ENCODE measurements around the gene PCSK7.

The PCSK7 gene

GRCh38 chr11:117230999-117231841 is 653 bp downstream of the PCSK7 start:
- no peak for DNase-seq (ENCODE audit: low read depth)

DNA sequence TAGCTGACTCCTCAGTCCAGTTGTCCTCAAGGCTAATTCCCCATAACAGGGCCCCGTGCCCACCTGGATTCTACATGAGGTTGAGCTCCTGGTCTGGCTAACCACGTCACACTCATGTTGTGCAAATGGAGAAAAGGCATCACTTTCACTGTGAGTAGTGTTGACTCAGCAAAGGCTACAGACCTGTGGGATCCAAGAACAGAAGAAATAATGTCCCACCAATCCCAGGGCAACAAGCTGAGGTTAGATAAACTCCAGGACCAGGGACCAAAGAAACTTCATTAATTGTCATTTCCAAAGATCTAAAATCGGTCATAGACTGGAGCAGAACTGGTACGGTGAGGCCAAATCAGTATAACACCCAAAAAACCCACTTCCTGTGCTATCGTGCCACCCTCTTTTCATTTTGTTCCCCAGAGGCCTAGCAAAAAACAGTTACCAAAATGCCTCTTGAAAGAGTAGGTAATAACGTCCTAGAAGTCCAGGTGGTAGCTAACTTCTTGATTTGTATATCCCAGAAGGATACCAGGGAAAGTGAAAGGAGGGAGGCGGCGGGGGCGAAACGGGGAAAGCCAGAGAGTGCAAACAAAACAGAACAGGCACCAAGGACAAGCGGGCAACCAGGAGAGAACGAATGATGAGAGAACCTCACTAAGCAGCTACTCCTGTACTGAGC is 1.4 kb downstream of the PCSK7 start:
- no peak for DNase-seq (ENCODE audit: low read depth)

- DNase-seq (ENCODE audit: low read depth), result no peak
Observed at GRCh38 chr11:117229931-117230285, 2.0 kb downstream of the PCSK7 start.

GRCh38 chr11:117229411-117229810 is 2.5 kb downstream of the PCSK7 start:
- DNase-seq (ENCODE audit: low read depth), result no peak

DNA sequence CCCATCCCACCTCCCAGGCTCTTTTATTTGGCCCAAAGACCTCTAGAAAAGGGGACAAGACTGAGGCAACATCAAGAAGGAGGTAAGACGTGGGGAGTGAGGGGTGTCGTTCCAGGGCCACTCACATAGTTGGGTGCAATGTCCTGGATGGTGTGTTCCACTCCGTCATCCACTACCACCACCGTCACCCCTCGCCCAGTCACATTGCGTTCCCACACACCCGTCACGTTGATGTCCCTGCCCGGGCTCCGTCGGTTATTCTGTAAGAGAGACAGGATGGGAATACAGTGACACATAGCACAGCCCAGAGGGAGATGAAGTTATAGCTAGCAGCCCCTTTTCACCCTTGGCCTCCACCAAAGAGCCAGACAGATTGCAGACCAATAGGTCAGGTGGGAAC is 3.8 kb downstream of the PCSK7 start:
- no peak for DNase-seq (ENCODE audit: low read depth)

- peak; percentile 68 for DNase-seq (ENCODE audit: low read depth)
Observed at GRCh38 chr11:117226388-117227385, 5.2 kb downstream of the PCSK7 start.

DNA sequence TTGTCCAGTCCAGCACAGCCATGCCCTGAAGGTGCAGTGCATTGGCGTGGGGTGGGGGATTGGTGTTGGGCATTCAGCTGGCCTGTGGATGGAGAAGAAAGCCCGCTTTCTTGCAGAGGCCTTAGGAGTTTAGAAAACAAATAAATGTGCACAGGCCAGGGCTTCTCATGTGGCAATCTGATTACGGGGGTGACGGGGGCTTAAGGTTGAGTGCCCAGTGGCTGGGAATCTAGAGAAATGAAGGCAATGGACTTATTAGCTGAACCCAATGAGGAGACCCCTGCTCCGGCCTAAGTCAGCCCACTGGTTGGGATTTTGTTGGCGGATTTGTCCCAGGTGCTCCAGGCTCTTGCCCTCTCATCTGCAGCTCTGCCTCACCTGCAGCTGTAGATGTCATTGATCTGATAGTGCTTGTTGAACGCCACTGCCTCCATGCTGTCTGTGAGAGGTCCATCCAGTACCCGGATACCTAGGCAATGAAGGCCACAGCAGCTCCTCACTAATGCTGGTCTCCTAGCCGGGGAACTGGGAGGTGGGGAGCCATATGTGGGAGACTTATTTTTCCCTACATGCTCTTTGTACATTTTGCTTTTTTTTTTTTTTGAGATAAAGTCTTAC is 6.2 kb downstream of the PCSK7 start:
- no peak for DNase-seq (ENCODE audit: low read depth)

GRCh38 chr11:117223741-117224689 is 7.9 kb downstream of the PCSK7 start:
- no peak for DNase-seq (ENCODE audit: low read depth)

GRCh38 chr11:117222991-117223740 is 8.7 kb downstream of the PCSK7 start:
- no peak for DNase-seq (ENCODE audit: low read depth)

DNA sequence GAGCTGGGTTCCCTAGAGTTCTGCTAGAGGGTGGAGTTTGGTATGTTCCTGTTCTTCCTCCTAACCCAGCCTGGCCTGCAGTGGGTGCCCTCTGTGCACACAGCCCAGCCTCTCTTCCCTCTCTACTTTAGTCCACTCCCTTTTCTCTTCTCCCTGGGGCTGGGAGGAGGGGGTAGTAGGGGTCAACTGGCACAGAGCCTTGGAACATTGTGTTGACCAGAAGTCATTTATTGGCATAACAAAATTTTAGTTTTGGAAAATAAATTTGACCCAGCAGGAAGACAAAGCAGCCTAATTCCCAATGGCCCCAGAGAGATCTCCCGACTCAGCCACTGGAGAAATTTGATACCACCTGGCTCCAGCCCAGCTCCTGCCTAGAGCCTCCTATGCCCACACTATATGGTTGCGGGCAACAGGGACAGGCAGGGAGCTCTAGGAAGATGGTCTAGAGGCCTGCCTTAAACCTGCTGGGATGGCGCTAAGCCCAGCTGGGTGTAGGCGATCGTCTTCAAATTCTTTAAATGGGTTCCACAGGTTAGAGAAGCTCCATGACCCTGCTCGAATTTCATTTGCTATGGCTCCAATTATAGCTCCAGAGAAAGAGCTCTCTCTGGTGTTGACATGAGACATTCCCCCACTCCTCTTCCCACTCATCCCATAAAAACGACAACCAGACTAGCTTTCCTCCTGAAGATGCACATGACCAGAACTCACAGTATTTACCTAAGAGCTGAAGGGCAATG is 9.9 kb downstream of the PCSK7 start:
- peak; percentile 87 for DNase-seq (ENCODE audit: low read depth)

- no peak for DNase-seq (ENCODE audit: low read depth)
Observed at GRCh38 chr11:117220999-117221774, 10.7 kb downstream of the PCSK7 start.

DNA sequence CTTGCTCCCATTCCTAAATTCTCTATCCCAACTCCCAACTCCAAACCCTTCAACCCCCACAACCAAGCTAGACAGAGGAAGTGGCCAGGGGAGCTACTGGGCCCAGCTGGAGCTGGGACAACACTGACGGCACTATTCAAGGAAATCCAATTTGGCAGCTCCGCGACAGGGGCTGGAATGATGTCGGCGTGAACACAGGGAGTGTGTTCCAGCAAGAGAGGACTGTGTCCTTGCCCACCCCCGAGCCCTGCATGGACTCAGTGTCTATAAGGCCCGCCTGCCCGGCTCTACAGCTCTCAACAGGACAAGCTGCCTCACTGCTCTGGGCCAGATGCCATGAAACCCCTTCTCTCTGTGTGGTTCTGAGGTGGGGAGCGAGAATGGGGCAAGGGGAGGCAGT is 11.3 kb downstream of the PCSK7 start:
- no peak for DNase-seq (ENCODE audit: low read depth)

DNA sequence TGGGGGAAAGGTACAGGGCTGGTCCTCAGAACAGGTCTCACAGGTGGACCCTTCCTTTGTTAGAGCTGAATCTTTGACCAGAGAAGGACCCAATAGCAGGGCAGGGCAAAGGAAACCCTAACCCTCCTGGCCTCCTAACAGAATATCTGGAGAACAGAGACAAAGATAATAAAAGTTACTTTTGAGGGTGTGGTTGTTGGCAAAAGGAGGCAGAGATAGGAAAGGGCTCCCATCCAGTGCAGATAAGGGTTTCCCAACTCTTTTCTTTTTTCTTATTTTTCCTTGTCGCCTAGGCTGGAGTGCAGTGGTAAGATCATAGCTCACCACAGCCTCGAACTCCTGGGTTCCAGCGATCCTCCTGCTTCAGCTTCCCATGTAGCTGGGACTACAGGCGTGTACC is 11.9 kb downstream of the PCSK7 start:
- DNase-seq (ENCODE audit: low read depth), result no peak

GRCh38 chr11:117219455-117219854 is 12.4 kb downstream of the PCSK7 start:
- DNase-seq (ENCODE audit: low read depth), result no peak

GRCh38 chr11:117219001-117219400 is 12.9 kb downstream of the PCSK7 start:
- DNase-seq (ENCODE audit: low read depth), result no peak

DNA sequence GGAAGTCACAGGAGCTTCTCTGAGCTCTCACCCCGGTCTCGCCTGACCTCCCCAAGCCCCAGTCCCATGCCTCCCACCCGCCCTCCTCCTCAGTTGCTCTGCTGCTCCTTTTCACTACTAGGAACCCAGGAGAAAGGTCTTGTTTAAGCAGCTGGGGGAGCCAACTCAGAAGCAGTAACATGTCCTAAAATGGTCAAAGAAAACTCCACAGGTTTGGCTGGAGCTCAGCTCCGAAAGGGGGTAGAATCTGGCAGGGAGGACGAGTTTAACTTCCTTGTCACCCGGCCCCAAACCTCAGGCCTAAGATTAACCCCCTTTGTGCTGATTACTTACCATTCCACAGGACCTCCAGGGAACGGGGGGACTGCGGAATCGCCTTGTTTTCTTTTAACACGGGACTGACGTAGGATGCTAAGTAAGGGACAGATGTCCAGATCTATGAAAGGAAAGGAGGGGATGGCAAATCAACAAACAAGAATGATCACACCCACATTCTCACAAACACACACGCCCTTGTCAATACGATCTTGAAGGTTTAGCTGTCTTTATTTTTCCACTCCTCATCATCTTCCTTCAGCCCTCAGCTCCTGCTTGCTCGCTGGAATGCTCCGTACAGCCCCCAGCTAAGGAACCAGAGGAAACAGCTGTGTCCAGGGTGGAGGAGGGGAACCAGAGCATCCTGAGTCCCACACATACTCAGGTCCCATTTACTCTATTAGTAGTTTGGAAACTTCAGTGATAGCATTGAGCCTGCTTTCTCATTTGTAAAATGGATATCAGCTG is 13.5 kb downstream of the PCSK7 start:
- DNase-seq (ENCODE audit: low read depth), result no peak
